ENCODE data around the gene SLC25A13. TPM values are rescaled to one million over a fixed set of nuclear protein-coding genes. Genes with fewer than 3 reads are reported as not detected.

The SLC25A13 gene
- total RNA-seq, 3 donors from 2014 or later: 33.1 to 39.0 (median 33.2) TPM

- H3K4me3 ChIP-seq: no peak overlapping the region
- no peaks in the 10 kb centered on the region for H3K36me3 ChIP-seq
- peaks cover 0 to 9% of the 10 kb centered on the region in 2 donors for H3K9me3 ChIP-seq
- H3K4me1 ChIP-seq: no peaks in the 10 kb centered on the region
- H3K27me3 ChIP-seq: no peaks in the 10 kb centered on the region
- TF ChIP-seq POLR2AphosphoS5 (IDR thresholded peaks at IDR 0.05): no peak
- no peak for TF ChIP-seq POLR2A (IDR thresholded peaks at IDR 0.05)
- TF ChIP-seq CTCF (IDR thresholded peaks at IDR 0.05): no peak
- DNase-seq (ENCODE audit: low spot score in 2 of 2): no peak
- H3K27ac ChIP-seq: no peak overlapping the region
- intact Hi-C loops (cut with DNase I; ENCODE audit: low total_unique reads): no loop called here
Measured at GRCh38 chr7:96253964-96254363, 67.9 kb downstream of the SLC25A13 start.

GRCh38 chr7:96253441-96253840 lies 68.5 kb downstream of the SLC25A13 start:
- H3K4me3 ChIP-seq: no peak overlapping the region
- H3K36me3 ChIP-seq: no peaks in the 10 kb centered on the region
- TF ChIP-seq POLR2A (IDR thresholded peaks at IDR 0.05) (no peak), CTCF (IDR thresholded peaks at IDR 0.05) (no peak), POLR2AphosphoS5 (IDR thresholded peaks at IDR 0.05) (no peak)
- H3K4me1 ChIP-seq: no peaks in the 10 kb centered on the region
- intact Hi-C loops (cut with DNase I; ENCODE audit: low total_unique reads): no loop called here
- H3K27me3 ChIP-seq: no peaks in the 10 kb centered on the region
- no peak overlapping the region for H3K27ac ChIP-seq
- H3K9me3 ChIP-seq: peaks cover 0 to 4% of the 10 kb centered on the region in 2 donors
- no peak for DNase-seq (ENCODE audit: low spot score in 2 of 2)

- DNase-seq (ENCODE audit: low spot score in 2 of 2): no peak
- Histone ChIP-seq H3K27me3 (no peaks in the 10 kb centered on the region), H3K9me3 (no peaks in the 10 kb centered on the region), H3K36me3 (no peaks in the 10 kb centered on the region), H3K27ac (no peak overlapping the region), H3K4me3 (no peak overlapping the region), H3K4me1 (no peaks in the 10 kb centered on the region)
- intact Hi-C loops (cut with DNase I; ENCODE audit: low total_unique reads): no loop called here
- TF ChIP-seq POLR2AphosphoS5 (IDR thresholded peaks at IDR 0.05) (no peak), CTCF (IDR thresholded peaks at IDR 0.05) (no peak), POLR2A (IDR thresholded peaks at IDR 0.05) (no peak)
Measured at GRCh38 chr7:96250776-96251361, 71.0 kb downstream of the SLC25A13 start.

GRCh38 chr7:96248405-96248804 lies 73.5 kb downstream of the SLC25A13 start:
- Histone ChIP-seq H3K36me3 (no peaks in the 10 kb centered on the region), H3K4me1 (no peaks in the 10 kb centered on the region), H3K27ac (no peak overlapping the region), H3K9me3 (no peaks in the 10 kb centered on the region), H3K27me3 (no peaks in the 10 kb centered on the region), H3K4me3 (no peak overlapping the region)
- intact Hi-C loops (cut with DNase I; ENCODE audit: low total_unique reads): no loop called here
- no peak for TF ChIP-seq POLR2A (IDR thresholded peaks at IDR 0.05)
- DNase-seq (ENCODE audit: low spot score in 2 of 2): no peak

GRCh38 chr7:96246919-96247318 lies 75.0 kb downstream of the SLC25A13 start:
- no peak overlapping the region for H3K27ac ChIP-seq
- H3K4me1 ChIP-seq: no peaks in the 10 kb centered on the region
- no peak for DNase-seq (ENCODE audit: low spot score in 2 of 2)
- intact Hi-C loops (cut with DNase I; ENCODE audit: low total_unique reads): no loop called here
- TF ChIP-seq POLR2A (IDR thresholded peaks at IDR 0.05) (no peak), CTCF (IDR thresholded peaks at IDR 0.05) (no peak), POLR2AphosphoS5 (IDR thresholded peaks at IDR 0.05) (no peak)
- no peaks in the 10 kb centered on the region for H3K36me3 ChIP-seq
- H3K9me3 ChIP-seq: no peaks in the 10 kb centered on the region
- no peak overlapping the region for H3K4me3 ChIP-seq
- no peaks in the 10 kb centered on the region for H3K27me3 ChIP-seq

- DNase-seq (ENCODE audit: low spot score in 2 of 2): no peak
- no peak overlapping the region for H3K4me3 ChIP-seq
- TF ChIP-seq CTCF (IDR thresholded peaks at IDR 0.05) (no peak), POLR2A (IDR thresholded peaks at IDR 0.05) (no peak), POLR2AphosphoS5 (IDR thresholded peaks at IDR 0.05) (no peak)
- no peaks in the 10 kb centered on the region for H3K4me1 ChIP-seq
- no peaks in the 10 kb centered on the region for H3K27me3 ChIP-seq
- no peaks in the 10 kb centered on the region for H3K36me3 ChIP-seq
- intact Hi-C loops (cut with DNase I; ENCODE audit: low total_unique reads): no loop called here
- H3K27ac ChIP-seq: no peak overlapping the region
- no peaks in the 10 kb centered on the region for H3K9me3 ChIP-seq
Measured at GRCh38 chr7:96244992-96245292, 77.0 kb downstream of the SLC25A13 start.

Data from breast epithelium (tissue), 4 donors.